Endometrium (tissue), 2 donors: ENCODE measurements around the gene MUC13.

ENCODE experiments used
- FAIRE-seq: peaks from 2 replicates; lab custom pipeline; 2012; peaks lifted over from hg19 to GRCh38; lab: Jason Lieb, UNC
- donor health status: control.
- donor health status: control.

Gene MUC13

DNA sequence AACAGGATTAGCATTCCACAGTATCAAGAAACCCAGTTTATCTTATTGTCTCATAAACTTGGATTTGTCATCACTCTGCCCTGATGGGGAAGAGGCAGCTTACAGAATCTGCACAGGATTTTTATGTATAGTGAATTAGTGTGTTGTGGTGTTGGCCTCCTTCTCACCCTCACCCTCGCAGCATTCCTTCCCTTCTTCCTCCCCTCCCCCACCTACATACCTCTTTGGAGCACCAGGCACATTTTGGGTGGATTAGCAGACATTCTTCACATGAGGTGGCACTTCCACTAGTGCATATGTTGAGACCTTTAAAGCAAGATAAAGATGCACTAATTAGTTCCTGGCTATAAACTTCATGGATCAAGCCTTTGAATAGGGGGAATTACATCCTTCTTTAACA, 61.3 kb downstream of the MUC13 start:
- FAIRE-seq: no peak

DNA sequence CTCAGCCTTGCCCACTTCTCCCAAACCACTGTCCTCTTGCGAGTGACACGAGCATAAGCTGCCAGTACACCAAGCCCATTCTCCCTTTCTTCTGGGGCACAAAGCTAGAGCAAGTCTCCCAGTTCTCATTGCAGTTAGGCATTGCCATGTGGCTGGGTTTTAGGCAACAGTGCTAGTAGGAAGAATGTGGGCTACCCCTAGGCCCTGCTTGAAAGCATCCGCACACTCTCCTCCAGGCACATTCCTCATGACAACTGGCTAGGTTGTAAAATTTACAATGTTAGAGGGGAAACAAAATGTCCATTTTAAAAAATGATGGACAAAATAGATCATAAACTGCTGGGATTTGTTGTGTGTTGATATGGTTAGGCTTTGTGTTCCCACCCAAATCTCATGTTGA, 67.0 kb downstream of the MUC13 start:
- FAIRE-seq: no peak

DNA sequence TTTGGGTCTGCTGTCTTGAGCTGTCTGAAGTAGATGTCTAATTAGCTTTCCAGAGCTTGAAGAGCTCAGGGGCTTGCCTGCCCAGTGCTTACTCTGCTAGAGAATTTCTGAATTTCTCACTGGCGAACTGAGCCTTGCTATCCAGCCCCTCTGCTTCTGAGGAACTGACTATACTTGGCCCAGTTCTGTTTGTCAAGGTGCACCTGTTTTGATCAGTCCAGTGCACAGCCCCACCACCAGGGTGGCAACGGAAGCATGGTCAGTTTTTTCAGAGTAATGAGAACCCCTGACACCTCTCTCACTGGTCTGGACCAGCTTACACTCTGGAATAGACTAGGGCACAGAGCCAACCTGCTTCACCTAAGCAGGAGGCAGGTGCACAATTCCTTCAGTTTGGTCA, 72.5 kb downstream of the MUC13 start:
- FAIRE-seq: no peak

DNA sequence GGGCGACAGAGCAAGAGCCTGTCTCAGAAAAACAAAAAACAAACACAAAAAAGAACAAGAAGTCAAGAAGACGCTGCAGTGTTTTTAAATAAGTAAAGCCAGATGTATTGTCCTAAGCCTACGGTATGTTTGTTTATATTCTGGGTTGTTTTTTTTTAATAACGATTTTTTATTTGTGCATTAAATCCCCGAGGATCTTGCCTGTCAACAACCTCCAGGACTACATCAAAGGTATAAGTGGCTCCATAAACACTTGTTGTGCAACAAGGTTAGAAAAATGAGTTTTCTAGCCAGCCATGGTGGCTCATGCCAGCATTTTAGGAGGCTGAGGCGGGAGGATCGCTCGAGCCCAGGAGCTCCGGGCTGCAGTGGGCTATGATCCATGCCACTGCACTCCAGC, 73.5 kb downstream of the MUC13 start:
- peak; percentile 91 for FAIRE-seq

DNA sequence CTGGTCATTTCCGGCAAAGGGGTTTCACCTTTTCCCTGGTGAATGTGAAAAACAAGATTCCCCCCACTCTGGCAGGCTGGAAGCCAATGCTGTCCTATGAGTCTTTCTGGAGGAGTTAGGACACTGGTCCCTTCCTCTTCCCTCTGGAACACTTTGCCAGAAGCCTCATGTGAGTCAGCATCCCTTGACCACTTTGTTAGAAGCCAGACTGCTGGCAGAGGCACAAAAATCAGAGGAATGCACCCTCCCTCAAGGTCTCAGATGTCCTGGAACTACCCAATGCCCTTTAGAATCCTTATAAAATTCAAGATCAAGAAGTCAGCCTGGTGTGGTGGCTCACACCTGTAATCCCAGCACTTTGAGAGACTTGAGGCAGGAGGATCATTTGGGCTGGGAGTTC, 74.0 kb downstream of the MUC13 start:
- FAIRE-seq: no peak

- FAIRE-seq: no peak
These were observed 75.5 kb downstream of the MUC13 start for GRCh38 chr3:124859025-124859424.

DNA sequence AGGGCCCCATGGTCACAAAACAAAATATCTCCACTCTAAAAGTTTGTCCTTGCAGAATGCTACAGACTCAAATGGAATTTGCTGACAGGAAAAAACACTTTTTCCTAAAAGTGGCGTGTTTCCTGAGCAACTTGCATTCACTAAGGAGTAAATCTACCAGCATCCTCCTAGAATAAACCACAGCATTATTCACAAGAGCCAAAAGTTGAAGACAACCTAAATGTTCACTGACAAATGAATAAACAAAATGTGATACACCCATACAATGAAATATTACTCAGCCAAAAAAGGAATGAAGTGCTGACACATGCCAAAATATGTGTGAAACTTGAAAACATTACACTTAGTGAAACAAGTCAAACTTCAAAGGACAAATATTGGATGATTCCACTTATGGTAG, 76.3 kb downstream of the MUC13 start:
- FAIRE-seq: no peak

- FAIRE-seq: no peak
These were observed 77.9 kb downstream of the MUC13 start for GRCh38 chr3:124856677-124857076.
